Right lobe of liver (tissue), 6 donors: ENCODE data around the gene TDRD3. TPM values are rescaled to one million over a fixed set of nuclear protein-coding genes. Genes with fewer than 3 reads are reported as not detected.

Experiments
- ATAC-seq, 4 donors: fragments of 200-7000 bp; cut with Tn5 transposase; one replicate each; pipeline ENCODE4 v1.9.1; 2020; ENCODE audit warnings: mild to moderate bottlenecking in 4 of 4, moderate library complexity in 4 of 4
- DNase-seq, 3 donors: peaks; one replicate each; pipeline ENCODE4 v3.0.0-alpha.2; 2020
- H3K27ac ChIP-seq, 3 donors: fragments of 200-600 bp; one replicate each; pipeline ENCODE4 v1.8.0; 2022
- H3K27me3 ChIP-seq, 2 donors: fragments of 200-600 bp; one replicate each; pipeline ENCODE4 v1.8.0; 2022
- H3K36me3 ChIP-seq, 4 donors: fragments of 200-600 bp; sonication (generic) in 1 of 4; one replicate each; pipeline versions ENCODE4 v1.5.1 to v1.8.0; 2017 to 2022; ENCODE audit warnings: control low read depth in 1 of 4
- H3K4me1 ChIP-seq, 4 donors: fragments of 200-600 bp; sonication (generic) in 1 of 4; one replicate each; pipeline versions ENCODE4 v1.5.1 to v1.8.0; 2017 to 2022; ENCODE audit warnings: control low read depth in 1 of 4
- H3K4me3 ChIP-seq, 3 donors: fragments of 200-600 bp; one replicate each; pipeline ENCODE4 v1.8.0; 2022
- H3K9me3 ChIP-seq, 4 donors: fragments of 200-600 bp; sonication (generic) in 1 of 4; one replicate each; pipeline versions ENCODE4 v1.5.1 to v1.8.0; 2017 to 2022; ENCODE audit warnings: control low read depth in 1 of 4
- POLR2A ChIP-seq: fragments of 450-650 bp; IDR thresholded peaks from one replicate; pipeline ENCODE4 v1.6.1; 2017; ENCODE audit warnings: antibody characterized with exemption, mild to moderate bottlenecking
- WGBS: methylation state at CpG from one replicate; pipeline ENCODE4 v1.1.6; 2018; ENCODE audit warnings: low coverage, low lambda C conversion rate; ENCODE audit not compliant: insufficient coverage; ENCODE audit errors: missing lambda C conversion rate; 5-methylcytosine and 5-hydroxymethylcytosine counted together
- intact Hi-C, 2 donors: fragments of 100-400 bp; cut with DNase I; formaldehyde crosslinking; loops; one replicate each; pipeline versions ENCODE4 v1.11.2 to v1.14.1; 2022
- total RNA-seq, 6 experiments: library from RNA; depleted of rRNA in 2 of 6; stranded (reverse); fragments of >200 nt in 2 of 6; fragmentation: NEBNext Ultra II Directional in 3 of 6; extraction: Animal tissue kit (Norgen Biotek cat#: 25700) in 3 of 6; gene quantifications; one replicate each; pipeline versions ENCODE4 v1.1.0 to v1.2.4, GENCODE V29; 2016 to 2023
- TF ChIP-seq, protein P1 (sequence below), 4 donors: fragments of 200-600 bp in 3 of 4; fragments of 450-650 bp in 1 of 4; IDR thresholded peaks; one replicate each; pipeline versions ENCODE4 v1.5.1 to v1.8.0; 2016 to 2022; ENCODE audit warnings: antibody characterized with exemption in 4 of 4, mild to moderate bottlenecking in 2 of 4
- donor health status: DM: no; HTN: yes; CAD: no.
- donor health status: DM: no; HTN: no; CAD: no.
- donor health status: DM: no; HTN: no; CAD: no.
- donor health status: DM: no; HTN: yes; CAD: no.
- donor health status: DM: no; HTN: yes; CAD: no.

TDRD3 gene
- total RNA-seq, 6 experiments from 2014 or later: 9.6 to 12.8 (median 11.4) TPM

DNA sequence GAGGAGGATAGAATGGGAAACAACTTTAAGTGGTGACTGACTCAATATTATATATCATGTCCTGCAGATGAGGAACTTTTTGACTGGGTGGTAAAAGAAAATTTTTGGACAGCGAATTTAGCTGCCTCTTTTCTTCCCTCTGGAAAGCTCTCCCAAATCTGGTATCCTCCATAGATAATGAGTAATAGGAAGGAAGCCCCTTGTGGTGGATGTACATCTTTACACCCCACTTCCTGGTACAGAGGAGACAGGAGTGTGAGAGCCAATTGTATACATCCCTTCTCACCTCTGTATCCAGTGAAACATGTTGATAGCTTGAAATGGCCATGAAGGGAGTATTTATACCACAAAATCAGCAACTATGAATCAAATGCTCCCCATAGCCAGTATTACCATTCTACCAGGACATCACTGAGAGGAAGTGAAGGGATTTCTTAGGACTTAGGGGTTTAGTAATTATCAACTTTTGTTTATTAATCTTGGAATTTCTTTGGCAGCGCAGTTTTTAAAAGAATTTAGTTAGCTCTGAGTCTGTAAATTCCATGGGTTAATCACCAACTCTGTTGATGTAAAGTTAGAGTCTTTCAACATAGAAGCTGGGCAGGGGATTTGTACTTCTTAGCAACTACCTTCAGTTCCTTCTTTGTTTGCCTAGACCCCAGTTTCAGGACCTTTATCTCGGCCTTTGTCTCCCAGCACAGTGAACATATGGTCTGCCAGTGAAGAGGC, 17.0 kb upstream of the TDRD3 start:
- DNase-seq (no peak), ATAC-seq (no peak)
- WGBS: 54% methylated on average over 3 of the region's 3 CpGs
- Histone ChIP-seq H3K27ac (no peak overlapping the region), H3K9me3 (no peaks in the 10 kb centered on the region), H3K4me1 (no peaks in the 10 kb centered on the region), H3K27me3 (no peaks in the 10 kb centered on the region), H3K36me3 (no peaks in the 10 kb centered on the region), H3K4me3 (no peak overlapping the region)
- intact Hi-C loops: no loop called here
- TF ChIP-seq, protein P1, sequence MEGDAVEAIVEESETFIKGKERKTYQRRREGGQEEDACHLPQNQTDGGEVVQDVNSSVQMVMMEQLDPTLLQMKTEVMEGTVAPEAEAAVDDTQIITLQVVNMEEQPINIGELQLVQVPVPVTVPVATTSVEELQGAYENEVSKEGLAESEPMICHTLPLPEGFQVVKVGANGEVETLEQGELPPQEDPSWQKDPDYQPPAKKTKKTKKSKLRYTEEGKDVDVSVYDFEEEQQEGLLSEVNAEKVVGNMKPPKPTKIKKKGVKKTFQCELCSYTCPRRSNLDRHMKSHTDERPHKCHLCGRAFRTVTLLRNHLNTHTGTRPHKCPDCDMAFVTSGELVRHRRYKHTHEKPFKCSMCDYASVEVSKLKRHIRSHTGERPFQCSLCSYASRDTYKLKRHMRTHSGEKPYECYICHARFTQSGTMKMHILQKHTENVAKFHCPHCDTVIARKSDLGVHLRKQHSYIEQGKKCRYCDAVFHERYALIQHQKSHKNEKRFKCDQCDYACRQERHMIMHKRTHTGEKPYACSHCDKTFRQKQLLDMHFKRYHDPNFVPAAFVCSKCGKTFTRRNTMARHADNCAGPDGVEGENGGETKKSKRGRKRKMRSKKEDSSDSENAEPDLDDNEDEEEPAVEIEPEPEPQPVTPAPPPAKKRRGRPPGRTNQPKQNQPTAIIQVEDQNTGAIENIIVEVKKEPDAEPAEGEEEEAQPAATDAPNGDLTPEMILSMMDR (IDR thresholded peaks at IDR 0.05): no peak
- TF ChIP-seq POLR2A: no peak

GRCh38 chr13:60384911-60385310, 12.1 kb upstream of the TDRD3 start:
- no peaks in the 10 kb centered on the region for H3K9me3 ChIP-seq
- TF ChIP-seq POLR2A: no peak
- TF ChIP-seq, protein P1 (IDR thresholded peaks at IDR 0.05): no peak
- no peaks in the 10 kb centered on the region for H3K4me1 ChIP-seq
- H3K27ac ChIP-seq: no peak overlapping the region
- no peak for ATAC-seq
- no peaks in the 10 kb centered on the region for H3K27me3 ChIP-seq
- no peaks in the 10 kb centered on the region for H3K36me3 ChIP-seq
- intact Hi-C loops: no loop called here
- no peak overlapping the region for H3K4me3 ChIP-seq
- WGBS: 65% methylated on average over 4 of the region's 4 CpGs
- DNase-seq: no peak

- intact Hi-C loops: no loop called here
- no peaks in the 10 kb centered on the region for H3K36me3 ChIP-seq
- no peaks in the 10 kb centered on the region for H3K27me3 ChIP-seq
- H3K9me3 ChIP-seq: no peaks in the 10 kb centered on the region
- no peaks in the 10 kb centered on the region for H3K4me1 ChIP-seq
- H3K4me3 ChIP-seq: no peak overlapping the region
- ATAC-seq: no peak
- WGBS: 28% methylated on average over 2 of the region's 2 CpGs
- DNase-seq: no peak
- no peak for TF ChIP-seq POLR2A
- TF ChIP-seq, protein P1 (IDR thresholded peaks at IDR 0.05): no peak
- no peak overlapping the region for H3K27ac ChIP-seq
Observed at GRCh38 chr13:60386250-60386649, 10.8 kb upstream of the TDRD3 start.

DNA sequence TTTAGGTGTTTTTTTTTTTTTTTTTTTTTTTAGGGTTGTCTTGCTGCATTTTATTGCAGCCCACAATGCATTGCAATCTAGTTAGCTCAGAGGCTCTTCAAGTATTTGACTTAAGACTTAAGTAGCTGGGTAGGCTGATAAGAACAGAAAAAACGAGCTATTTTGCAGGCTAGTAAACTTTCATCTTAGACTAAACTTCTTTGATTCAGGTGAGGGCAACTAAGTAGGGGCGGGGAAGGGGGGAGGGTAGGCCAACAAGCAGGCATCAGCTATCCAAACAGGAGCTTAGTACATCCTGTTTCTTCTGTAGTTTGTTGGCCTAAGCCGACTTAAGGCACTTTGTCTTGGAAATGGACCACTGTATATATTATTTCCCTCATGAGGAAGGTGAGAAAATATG, 4.9 kb upstream of the TDRD3 start:
- ATAC-seq (no peak), DNase-seq (no peak)
- no peak overlapping the region for H3K4me3 ChIP-seq
- TF ChIP-seq POLR2A: no peak
- TF ChIP-seq, protein P1 (IDR thresholded peaks at IDR 0.05): no peak
- intact Hi-C loops: no loop called here
- no peaks in the 10 kb centered on the region for H3K9me3 ChIP-seq
- WGBS: 37% methylated on average over 3 of the region's 3 CpGs
- no peaks in the 10 kb centered on the region for H3K27me3 ChIP-seq
- no peaks in the 10 kb centered on the region for H3K36me3 ChIP-seq
- H3K27ac ChIP-seq: no peak overlapping the region
- no peaks in the 10 kb centered on the region for H3K4me1 ChIP-seq
